SK-N-SH (cell line): ENCODE measurements around the gene AK2.

Experiments used
- CTCF ChIP-seq: fragments of 200-600 bp; sonication (generic); IDR thresholded peaks from 2 replicates; pipeline ENCODE4 v1.6.1; 2017; ENCODE audit warnings: antibody characterized with exemption, mild to moderate bottlenecking, moderate library complexity
- RAD21 ChIP-seq: IDR thresholded peaks from 2 replicates; pipeline ENCODE4 v1.6.1; 2012; ENCODE audit warnings: mild to moderate bottlenecking, low read length
- REST ChIP-seq: IDR thresholded peaks from 2 replicates; pipeline ENCODE4 v1.6.1; 2012; ENCODE audit warnings: mild to moderate bottlenecking, low read depth, low read length, moderate library complexity
- SIN3A ChIP-seq: IDR thresholded peaks from 2 replicates; pipeline ENCODE4 v1.6.1; 2012; ENCODE audit warnings: low read depth, mild to moderate bottlenecking, low read length, moderate library complexity, borderline replicate concordance
- TAF1 ChIP-seq: IDR thresholded peaks from 2 replicates; pipeline ENCODE4 v1.6.1; 2012; ENCODE audit warnings: low read depth, mild to moderate bottlenecking, low read length, moderate library complexity, borderline replicate concordance
- TCF12 ChIP-seq: IDR thresholded peaks from 2 replicates; pipeline ENCODE4 v1.4.0; 2012
- TEAD4 ChIP-seq: IDR thresholded peaks from 2 replicates; pipeline ENCODE4 v1.4.0; 2012; ENCODE audit warnings: mild to moderate bottlenecking, borderline replicate concordance; ENCODE audit not compliant: insufficient read depth
- USF2 ChIP-seq: fragments of 150-350 bp; IDR thresholded peaks from 2 replicates; pipeline ENCODE4 v1.6.1; 2017; ENCODE audit warnings: antibody characterized with exemption, low read length, low read depth, borderline replicate concordance
- YY1 ChIP-seq: IDR thresholded peaks from 2 replicates; pipeline ENCODE4 v1.4.0; 2012; ENCODE audit warnings: low read depth, mild to moderate bottlenecking

GRCh38 chr1:33081554-33082305, 45.0 kb upstream of the AK2 start:
- no peak for TF ChIP-seq CTCF
- TF ChIP-seq RAD21 = no peak
- no peak for TF ChIP-seq REST
- no peak for TF ChIP-seq TEAD4
- no peak for TF ChIP-seq YY1
- TF ChIP-seq SIN3A = no peak
- no peak for TF ChIP-seq USF2
- TF ChIP-seq TCF12 = no peak
- no peak for TF ChIP-seq TAF1
